HG03066 (cell line): ENCODE data around the gene TBCC.

Experiments used
- ATAC-seq: cut with Tn5 transposase; IDR thresholded peaks from one replicate; pipeline ENCODE4 v1.9.1; 2021; ENCODE audit warnings: low read depth; ENCODE audit not compliant: unreplicated experiment

Gene TBCC

DNA sequence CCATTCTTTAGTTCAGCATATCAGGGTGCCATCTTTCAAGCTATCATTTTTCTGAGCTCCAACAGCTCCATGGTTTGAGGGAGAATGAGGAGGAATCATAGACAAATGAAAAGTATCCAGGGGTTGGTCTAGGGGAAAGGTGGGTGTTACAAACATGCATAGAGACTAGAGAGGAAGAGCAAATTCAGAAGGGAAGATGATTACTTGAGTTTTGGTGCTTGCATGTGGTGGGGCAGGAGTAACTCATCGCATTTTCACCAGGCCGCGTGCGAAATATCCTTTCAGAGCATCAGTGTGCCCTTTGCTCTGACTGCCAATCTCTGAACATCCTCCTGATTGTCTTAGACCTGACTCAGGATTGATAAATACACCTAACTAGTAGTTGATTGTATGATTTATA, 28.3 kb upstream of the TBCC start:
- no peak for ATAC-seq

DNA sequence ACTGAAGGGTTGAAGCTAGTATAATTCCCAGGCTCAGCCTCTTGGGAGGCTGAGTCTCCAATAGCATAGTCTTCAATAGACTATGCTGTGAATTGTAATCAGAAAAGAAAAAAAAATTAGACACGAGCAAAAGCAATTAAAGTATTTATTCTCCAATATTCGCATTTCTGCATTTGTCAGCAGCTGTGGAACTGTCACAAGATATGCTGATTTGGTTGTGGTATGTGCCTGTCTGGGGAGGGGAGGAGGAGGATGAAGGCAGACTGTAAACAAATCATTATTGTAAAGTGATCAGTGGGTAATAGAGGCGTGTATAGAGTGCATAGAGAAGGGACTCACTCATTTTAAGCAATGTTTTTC, 25.8 kb upstream of the TBCC start:
- ATAC-seq: no peak

DNA sequence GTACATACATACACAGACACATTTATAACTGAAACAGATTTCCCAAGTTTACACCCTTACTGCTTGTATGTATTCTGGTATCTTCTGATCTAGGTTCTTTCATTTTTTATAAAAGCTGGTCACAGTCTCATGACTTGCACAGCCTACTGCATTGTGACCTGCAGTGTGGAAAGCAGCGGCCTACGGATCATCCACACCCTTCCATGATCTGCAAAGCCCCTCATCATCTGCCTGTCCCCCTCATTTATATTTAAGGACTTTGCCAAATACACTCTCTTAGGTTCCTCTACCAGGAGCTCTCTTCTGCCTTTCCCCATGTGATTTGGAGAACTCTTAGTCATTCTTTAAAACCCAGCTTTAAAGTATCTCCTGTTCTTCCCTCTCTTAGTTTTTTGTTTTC, 23.9 kb upstream of the TBCC start:
- no peak for ATAC-seq

DNA sequence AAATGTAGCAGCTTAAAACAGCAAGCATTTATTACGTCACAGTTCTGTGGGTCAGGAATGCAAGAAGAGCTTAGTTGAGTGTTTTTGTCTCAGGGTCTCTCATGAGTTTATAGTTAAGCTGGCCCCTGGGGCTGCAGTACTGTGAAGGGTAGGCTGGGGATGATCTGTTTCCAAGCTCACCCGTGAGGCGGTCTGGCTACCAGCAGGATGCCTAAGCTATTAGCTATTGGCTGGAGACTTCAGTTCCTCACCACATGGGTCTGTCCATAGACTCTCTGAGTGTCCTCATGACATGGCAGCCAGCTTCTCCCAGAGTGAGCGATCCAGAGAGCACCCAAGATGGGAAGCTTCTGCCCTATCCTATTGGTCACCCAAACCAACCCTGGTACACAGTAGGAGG, 23.1 kb upstream of the TBCC start:
- no peak for ATAC-seq

GRCh38 chr6:42766163-42766670, 20.3 kb upstream of the TBCC start:
- ATAC-seq: no peak

GRCh38 chr6:42764911-42765648, 19.2 kb upstream of the TBCC start:
- ATAC-seq: no peak

DNA sequence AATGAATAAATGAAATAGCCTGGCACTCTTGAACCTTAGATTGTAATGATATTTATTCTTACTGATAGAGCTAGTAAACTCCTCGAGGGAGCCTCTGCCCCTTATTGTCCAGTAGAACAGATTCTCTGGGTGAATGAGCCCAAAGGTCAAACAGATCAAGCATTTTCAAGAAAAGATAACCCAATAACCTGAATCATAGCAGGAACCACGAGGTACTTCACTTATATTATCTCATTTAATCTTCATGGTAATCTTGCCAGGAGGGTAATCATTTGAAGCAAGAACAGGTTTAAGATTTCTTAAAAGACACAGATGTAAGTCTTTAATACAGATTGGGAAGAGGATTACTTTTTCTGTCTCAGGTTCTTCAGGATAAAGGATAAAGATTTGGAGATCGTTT, 17.0 kb upstream of the TBCC start:
- no peak for ATAC-seq

DNA sequence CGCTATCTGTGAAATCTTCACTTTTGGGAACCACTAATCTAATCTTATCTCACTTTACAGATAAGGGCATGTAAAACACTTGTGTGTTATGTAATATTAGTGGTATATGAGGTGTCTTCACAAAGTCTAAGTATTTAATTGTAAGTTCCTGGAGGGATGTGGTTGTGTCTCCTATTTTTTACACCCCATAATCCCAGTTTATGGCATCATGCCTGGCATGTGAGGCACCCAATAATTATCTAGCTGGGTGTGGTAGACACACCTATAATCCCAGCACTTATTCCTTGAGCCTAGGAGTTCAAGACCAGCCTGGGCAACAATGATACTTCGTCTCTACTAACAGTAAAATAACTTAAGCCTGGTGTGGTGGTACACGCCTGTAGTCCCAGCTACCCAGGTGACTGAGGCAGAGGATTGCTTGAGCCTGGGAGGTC, 16.5 kb upstream of the TBCC start:
- no peak for ATAC-seq

GRCh38 chr6:42761287-42762067, 15.6 kb upstream of the TBCC start:
- ATAC-seq: no peak

DNA sequence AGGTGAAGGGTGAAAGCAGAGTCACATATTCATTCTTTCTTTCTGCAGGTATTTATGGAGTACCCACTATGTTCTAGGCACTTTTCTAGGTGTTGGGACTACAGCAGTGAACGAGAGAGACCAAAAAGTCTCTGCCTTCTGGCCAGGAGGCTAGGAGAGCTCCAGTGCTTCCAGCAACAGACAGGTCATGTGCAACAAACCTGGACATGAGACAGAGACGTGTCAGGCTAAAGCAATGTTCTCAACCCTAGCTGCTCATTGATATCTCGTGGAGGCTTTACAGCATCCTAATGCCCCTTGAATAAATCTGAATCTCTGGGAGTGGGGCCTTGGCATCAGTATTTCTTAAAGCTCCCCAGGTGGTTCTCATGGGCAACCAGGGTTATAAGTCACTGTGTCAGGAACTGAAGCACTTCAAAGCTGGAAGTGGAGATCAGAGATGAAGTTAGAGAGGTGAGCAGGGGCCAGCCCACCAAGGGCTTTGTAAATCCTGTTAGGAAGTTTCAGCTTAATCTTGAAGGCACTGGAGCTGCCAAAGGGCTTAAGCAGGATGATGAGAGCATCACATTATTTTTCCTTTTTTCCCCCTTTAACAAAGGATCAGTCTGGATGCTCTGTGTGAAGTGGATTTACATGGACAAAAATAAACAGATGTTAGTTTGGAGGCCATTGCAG, 13.0 kb upstream of the TBCC start:
- ATAC-seq: no peak

DNA sequence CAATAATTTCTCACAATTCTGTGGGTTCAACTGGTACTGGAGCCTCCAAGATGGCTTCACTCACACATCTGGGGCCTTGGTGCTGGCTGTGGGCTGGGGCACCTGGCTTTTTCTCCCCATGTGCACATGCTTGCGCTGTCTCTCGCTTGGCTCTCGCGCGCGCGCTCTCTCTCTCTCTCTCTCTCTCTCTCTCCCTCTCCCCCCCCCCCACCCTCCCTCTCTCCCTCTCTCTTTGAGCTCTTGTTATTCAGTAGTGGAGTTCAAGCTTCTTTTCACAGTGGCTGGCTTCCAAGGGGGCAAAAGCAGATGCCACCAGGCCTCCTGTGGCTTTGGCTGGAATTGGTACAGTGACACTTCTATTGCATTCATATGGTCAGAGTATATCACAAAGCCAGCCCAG, 10.8 kb upstream of the TBCC start:
- ATAC-seq: no peak

DNA sequence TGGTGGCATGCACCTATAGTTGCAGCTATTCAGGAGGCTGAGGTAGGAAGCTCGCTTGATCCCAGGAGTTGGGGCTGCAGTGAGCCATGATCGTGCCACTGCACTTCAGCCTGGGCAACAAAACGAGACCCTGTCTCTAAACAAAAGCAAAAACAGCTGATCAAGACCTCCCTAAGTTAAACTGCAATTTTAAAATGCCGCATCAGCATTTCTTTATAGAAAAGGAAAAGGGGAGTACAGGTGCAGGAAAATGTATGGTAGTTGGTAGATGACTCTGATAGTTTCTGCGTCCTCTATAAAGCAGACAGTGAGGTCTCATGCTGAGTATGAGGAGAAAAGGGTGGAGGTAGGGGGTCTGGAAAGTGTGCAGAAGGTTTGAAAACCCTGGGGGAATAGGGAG, 8.9 kb upstream of the TBCC start:
- ATAC-seq: no peak

- no peak for ATAC-seq
Measured at GRCh38 chr6:42751055-42751454, 5.2 kb upstream of the TBCC start.

- ATAC-seq: no peak
Measured at GRCh38 chr6:42748203-42748898, 2.4 kb upstream of the TBCC start.

GRCh38 chr6:42746463-42747391, 824 bp upstream of the TBCC start:
- peak; percentile 55 for ATAC-seq

DNA sequence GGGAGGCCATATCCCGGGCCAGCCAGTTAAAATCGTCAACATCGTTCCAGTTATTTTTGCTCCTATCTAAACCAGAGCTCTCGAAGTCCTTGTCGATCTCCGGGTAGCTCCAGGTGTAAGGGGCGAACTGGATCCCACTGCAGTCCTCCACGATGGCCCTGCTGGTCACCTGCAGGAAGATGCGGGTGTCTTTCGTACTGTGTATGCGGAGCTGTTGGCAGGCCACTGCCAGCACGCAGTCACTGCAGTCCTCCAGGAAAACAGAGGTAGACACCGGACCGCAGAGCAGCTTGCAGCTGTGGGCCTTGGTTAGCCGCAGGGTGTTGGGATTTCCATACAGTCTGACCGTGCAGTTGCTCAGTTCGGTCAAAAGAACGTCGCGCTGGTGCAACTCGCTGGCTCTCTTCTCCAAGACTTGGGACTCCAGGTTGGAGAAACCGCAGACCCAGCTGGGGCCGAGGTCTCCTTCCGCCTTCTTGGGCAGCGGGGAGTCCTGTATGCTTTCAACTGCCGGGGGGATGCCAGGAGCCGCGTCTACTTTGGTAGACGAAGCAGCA, 742 bp downstream of the TBCC start:
- no peak for ATAC-seq

DNA sequence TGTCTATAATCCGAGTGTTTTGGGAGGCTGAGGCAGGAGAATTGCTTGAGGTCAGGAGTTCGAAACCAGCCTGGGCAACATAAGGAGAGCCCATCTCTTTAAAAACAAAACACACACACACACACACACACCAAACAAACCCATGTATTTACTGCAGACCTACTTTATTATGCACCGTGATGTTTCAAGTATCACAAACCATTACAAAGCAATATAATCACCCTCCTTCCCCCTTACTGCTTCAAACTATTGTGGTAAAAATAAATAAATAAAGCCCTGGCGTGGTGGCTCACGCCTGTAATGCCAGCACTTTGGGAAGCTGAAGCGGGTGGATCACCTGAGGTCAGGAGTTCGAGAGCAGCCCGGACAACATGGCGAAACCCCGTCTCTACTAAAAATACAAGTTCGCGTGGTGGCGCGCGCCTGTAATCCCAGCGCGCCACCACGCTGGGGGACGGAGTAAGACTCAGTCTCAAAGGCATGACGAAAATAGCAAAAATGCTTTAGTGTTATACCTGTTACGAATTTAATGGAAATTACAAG, 1.5 kb downstream of the TBCC start:
- no peak for ATAC-seq

DNA sequence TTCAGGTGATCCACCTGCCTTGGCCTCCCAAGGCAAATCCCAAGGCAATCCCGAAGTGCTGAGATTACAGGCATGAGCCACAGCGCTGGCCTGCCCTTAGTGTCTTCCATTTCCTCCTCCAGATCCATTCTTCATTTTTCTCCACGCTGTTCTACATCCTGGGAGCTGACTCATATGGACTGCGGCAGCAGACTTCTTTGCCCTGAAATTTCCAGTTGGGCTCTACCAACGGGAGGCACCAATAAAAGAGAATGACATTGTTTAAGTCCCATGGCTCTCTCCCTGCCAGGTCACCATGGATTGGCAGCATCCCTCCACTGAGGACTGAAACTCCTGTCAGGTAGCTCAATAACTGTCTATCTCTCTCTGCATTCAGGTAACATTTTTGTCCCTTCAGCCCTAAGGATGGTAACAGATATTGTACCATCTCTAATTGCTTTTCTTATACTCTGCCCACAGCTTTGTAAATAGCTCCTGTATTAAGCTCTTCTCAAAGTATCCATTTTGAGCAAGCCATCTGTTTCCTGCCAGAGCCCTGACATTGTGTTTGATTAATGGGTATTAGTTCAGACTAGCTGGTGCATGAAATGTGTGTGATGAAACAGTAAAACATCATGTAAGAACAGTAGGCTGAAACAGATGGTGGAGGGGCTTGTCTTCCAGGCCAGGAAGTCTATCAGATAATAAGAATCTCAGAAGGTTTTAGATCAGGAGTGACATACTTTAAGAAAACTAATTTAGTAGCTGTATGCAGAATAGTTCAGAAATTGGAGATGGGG, 3.6 kb downstream of the TBCC start:
- no peak for ATAC-seq
